Stimulated activated CD8-positive, alpha-beta memory T cell treated with anti-CD3 and anti-CD28 coated beads, Interleukin-12 subunit alpha, Interleukin-12 subunit beta, amount 100 ng/mL, for 4 hours (primary cell): ENCODE results near the gene ROR1.

ENCODE experiments used
- DNase-seq: peaks from one replicate; pipeline ENCODE4 v3.0.0-alpha.2; 2020; ENCODE audit warnings: low read depth

Gene ROR1

GRCh38 chr1:63773815-63774616 lies at the start of gene ROR1:
TSS of gene ROR1 (plus strand) at chr1:63774017.
- peak; percentile 2 for DNase-seq

- DNase-seq, result no peak
Observed at GRCh38 chr1:63724375-63724899, 49.4 kb upstream of the ROR1 start.

- DNase-seq, result no peak
Observed at GRCh38 chr1:63728611-63729226, 45.1 kb upstream of the ROR1 start.

GRCh38 chr1:63729227-63729620 lies 44.6 kb upstream of the ROR1 start:
- DNase-seq, result no peak

- no peak for DNase-seq
Observed at GRCh38 chr1:63730211-63730610, 43.6 kb upstream of the ROR1 start.

GRCh38 chr1:63731117-63732043 lies 42.4 kb upstream of the ROR1 start:
- DNase-seq, result no peak

- DNase-seq, result no peak
Observed at GRCh38 chr1:63732666-63733065, 41.2 kb upstream of the ROR1 start.

- DNase-seq, result no peak
Observed at GRCh38 chr1:63738772-63739171, 35.0 kb upstream of the ROR1 start.

GRCh38 chr1:63739452-63739851 lies 34.4 kb upstream of the ROR1 start:
- DNase-seq, result no peak

- no peak for DNase-seq
Observed at GRCh38 chr1:63740432-63740831, 33.4 kb upstream of the ROR1 start.

GRCh38 chr1:63742526-63742925 lies 31.3 kb upstream of the ROR1 start:
- DNase-seq, result no peak

- DNase-seq, result no peak
Observed at GRCh38 chr1:63743781-63744180, 30.0 kb upstream of the ROR1 start.

GRCh38 chr1:63746129-63746864 lies 27.5 kb upstream of the ROR1 start:
- DNase-seq, result no peak

- no peak for DNase-seq
Observed at GRCh38 chr1:63747445-63747844, 26.4 kb upstream of the ROR1 start.

- DNase-seq, result no peak
Observed at GRCh38 chr1:63748046-63748580, 25.7 kb upstream of the ROR1 start.

GRCh38 chr1:63748641-63749040 lies 25.2 kb upstream of the ROR1 start:
- DNase-seq, result no peak

- DNase-seq, result no peak
Observed at GRCh38 chr1:63750721-63751120, 23.1 kb upstream of the ROR1 start.

- DNase-seq, result no peak
Observed at GRCh38 chr1:63752176-63752575, 21.6 kb upstream of the ROR1 start.

GRCh38 chr1:63753591-63753990 lies 20.2 kb upstream of the ROR1 start:
- DNase-seq, result no peak

GRCh38 chr1:63756839-63757238 lies 17.0 kb upstream of the ROR1 start:
- DNase-seq, result no peak

- DNase-seq, result no peak
Observed at GRCh38 chr1:63757334-63757733, 16.5 kb upstream of the ROR1 start.
